GM19328 (cell line): ENCODE measurements around the gene TTLL11.

Experiments used
- ATAC-seq: cut with Tn5 transposase; IDR thresholded peaks from one replicate; pipeline ENCODE4 v1.9.1; 2021; ENCODE audit warnings: mild to moderate bottlenecking, moderate library complexity; ENCODE audit not compliant: unreplicated experiment

The TTLL11 gene

DNA sequence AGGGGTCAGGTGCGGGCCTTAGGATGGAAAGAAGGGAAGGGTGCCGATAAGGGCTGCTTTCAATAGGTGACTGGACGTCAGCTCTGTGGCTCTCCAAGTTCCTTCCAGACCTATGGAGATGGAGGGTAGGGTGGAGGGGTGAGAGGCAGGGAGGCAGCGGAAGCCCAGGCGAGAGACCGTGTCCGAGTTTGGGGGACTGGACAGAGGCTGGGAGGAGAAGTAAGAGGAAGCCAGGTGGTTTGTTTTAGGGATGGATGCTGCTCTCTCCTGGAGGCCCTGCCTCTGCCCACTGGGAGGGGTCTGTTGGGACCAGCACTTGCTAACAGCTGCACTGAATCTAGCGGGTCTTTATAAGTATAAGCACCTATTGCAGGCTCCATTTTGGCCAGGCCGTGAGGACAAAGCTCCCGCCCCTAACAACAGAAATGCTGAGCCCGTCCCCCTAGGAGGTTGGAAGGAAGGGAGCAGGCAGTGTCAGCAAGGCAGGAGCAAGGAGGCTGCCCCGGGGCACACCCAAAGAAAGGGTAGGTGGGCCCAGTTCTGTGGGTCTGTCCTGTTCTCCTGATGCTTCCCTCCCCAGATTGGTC, 274.2 kb downstream of the TTLL11 start:
- no peak for ATAC-seq

DNA sequence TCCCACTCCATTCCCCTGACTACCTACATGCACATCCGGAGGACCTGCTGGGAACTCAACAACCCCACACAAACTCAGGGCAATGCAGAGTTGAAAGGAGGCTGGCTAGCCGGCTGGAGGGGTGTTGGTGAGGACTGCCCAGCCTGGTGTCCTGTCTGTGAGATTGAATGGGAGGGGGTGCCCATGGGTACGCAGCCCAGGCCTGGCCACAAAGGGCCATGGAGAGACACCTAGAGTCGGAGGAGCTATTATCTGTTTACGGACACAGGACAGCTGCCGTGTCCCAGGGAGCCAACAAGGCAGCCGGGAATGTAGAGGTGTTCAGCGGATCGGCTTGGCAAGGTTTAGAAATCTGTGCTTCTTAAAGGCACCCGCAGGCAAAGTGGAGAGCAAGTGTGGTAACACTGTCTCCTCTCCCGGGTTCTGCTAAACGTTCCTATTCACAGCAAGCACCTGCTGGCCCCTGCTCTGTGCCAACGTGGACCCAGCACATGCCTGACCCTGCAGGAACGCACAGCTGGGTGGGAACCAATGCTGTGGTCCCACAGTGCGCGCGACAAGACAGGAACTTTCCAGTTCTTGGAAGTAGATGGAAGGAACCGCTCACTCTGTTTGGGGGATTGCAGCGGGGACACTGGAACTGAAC, 275.0 kb downstream of the TTLL11 start:
- no peak for ATAC-seq

DNA sequence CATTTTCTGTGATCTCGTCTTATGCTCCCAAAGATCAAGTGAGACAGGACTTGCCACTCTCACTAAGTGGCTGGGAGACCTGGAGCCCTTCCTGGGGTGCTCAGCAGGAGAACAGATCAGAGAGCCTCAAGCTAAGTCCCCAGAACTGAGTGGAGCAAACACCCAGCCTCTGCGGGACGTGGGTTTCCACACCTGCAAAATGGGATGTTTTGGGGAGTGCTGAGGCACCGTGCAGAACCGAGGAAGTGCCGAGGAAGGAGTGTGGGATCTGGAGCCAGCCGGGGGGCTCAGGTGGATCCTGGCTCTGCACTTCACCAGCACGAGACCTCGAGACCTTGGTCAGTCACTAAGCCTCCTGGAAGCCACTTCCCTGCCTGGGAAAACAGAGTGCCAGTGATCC, 275.6 kb downstream of the TTLL11 start:
- no peak for ATAC-seq

DNA sequence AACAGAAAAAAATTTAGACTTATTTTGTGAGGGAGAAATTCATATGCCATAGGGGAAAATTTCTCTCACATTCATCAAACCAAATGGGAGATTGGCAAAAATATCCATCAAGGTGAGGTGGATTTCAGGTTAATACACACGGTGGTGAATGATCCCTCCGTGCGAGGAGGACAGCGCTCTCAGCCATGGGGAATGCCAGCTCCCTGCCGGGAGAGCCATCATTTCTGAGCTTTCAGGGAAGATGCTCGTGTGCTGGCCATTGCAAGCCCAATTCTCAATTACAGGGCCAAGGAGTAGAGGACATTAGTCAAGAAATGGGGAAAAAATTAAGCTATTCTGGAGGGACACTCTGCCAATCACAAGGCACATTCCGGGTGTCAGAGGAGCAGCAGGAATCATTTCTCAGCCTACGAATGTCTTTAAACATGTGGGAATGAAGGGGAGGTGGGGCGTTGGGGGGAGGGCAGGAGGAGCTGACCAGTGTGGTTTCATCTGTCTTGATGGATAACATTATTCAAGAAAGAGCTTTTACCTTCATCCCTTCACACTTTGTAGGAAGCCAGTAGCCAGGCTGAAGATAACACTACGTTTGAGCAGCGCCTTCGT, 276.2 kb downstream of the TTLL11 start:
- ATAC-seq: no peak

DNA sequence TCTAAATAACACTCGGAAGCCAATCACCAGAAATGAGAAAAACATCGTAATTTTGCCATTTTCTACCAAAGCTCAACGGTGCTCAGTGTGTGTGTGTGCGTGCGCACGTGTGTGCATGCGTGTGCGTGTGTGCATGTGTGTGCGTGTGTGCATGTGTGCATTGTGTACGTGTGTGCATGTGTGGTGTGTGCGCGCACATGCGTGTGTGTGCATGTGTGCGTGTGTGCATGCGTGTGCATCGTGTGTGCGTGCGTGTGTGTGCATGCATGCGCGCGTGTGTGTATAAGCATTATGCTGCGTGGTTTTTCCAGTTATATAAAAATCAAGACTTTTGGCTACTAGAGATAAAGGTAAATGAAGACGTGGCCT, 276.7 kb downstream of the TTLL11 start:
- no peak for ATAC-seq

DNA sequence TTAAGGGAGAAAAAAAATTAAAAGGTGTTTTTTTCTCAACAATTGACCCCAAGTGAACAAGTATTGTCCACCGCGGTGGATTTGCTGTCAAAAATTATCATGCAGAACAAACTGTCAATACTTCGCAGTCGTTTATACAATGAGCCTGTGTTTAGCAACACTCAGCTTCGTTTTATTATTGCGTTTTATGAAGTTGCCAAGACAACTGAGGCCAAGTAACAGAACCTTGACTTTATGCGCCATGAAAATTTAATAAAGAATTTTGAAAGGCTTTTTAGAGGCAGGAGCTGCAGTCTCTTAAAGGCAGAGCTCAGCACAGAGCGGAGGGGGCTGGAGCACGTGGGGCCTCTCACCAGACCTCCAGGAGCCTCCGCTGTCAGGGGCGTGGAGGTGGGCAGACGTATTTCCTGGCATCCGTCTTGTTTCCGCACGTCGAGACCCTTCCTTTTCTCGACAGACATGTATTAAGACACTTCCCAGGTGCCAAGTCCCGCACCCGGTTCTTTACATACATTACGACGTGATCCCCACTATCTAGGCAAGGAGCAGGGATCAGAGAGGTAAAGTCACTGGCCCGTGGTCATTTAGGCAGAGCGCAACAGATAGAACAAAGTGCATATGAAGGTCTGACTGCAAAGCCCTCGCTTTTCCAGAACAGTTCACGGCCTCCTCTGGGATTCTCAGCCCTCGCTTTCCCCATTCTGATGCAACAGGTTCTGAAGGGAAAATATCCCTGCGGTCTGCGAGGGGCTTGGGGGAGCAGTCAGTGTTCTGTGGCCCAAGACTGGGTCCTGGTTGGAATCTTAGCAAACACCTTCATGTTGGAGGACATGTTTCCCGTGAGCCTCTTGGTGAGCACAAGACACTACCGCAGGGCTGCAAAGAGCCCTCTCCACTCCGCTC, 277.3 kb downstream of the TTLL11 start:
- ATAC-seq: no peak

GRCh38 chr9:121815084-121815483, 278.0 kb downstream of the TTLL11 start:
- ATAC-seq: no peak

DNA sequence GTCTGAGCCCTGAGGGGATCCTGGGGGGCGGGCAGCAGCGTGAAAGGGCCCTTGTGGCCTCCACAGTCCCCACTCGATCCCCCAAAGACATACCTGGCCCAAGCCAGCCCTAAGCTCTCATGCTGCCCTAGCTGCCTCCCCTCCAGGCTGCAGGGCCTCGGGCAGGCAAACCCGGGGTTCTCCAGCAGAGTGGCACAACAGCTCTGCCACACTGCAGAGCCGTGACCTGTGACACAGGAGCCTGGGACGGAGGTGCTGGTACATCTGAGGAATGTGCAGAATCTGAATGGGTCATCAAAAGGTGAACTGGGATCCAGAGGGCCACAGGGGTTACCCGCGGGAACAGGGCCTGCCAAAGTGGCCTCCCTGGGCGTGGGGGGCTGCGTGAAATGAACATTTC, 278.5 kb downstream of the TTLL11 start:
- no peak for ATAC-seq

- no peak for ATAC-seq
Observed at GRCh38 chr9:121813519-121814210, 279.4 kb downstream of the TTLL11 start.

DNA sequence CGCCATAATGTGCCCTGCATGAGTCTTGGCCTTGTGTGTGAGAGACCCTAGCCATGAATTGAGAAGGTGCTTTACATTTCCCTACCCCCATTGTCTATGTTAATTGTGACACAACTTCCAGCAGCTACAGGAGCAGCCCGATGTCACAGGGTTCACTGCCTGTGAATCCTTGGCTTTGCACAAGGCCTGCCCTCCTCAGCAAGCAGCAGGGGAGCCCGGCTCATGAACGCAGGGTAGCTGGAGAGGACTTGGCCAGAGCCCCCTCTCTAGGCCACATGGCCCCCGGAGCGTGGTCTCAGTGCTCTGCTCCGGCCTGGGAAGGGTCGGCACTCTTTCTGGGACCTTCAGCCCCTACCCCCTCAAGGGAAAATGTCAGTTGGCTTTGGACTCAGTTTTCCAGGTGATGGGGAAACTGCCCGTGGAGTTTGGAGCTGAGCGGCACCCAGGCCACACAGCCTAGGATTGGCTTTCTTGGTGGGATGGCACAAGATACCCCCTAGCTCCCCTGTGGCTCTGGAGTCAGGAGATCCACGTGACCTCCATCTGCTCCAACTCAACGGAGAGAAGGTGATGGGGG, 280.9 kb downstream of the TTLL11 start:
- no peak for ATAC-seq

- ATAC-seq: no peak
Observed at GRCh38 chr9:121811751-121812150, 281.4 kb downstream of the TTLL11 start.

- ATAC-seq: no peak
Observed at GRCh38 chr9:121811140-121811539, 282.0 kb downstream of the TTLL11 start.

GRCh38 chr9:121810489-121810888, 282.6 kb downstream of the TTLL11 start:
- ATAC-seq: no peak

- no peak for ATAC-seq
Observed at GRCh38 chr9:121809356-121810050, 283.6 kb downstream of the TTLL11 start.

GRCh38 chr9:121808781-121809180, 284.3 kb downstream of the TTLL11 start:
- ATAC-seq: no peak

DNA sequence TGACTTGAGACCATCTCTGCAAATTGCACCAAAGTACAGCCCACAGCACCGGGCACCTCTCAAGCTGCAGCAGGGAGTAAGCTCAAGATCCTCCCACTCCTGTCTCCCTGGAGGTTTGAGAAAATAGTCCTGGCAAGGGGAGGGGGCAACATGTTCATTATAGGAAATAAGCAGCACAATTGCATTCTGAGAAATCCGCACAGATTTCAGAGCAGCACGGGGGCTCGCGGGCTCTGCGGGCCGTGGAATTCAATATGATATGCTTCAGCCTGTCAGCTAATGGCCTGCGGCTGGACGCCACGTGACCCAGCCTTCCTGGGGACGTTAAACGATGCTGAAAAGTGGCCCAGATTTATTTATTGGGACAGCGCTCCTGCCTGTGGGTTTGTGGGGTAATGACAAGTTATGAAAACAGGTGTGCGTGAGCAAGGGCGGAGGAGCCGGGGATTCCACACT, 285.3 kb downstream of the TTLL11 start:
- ATAC-seq: no peak

DNA sequence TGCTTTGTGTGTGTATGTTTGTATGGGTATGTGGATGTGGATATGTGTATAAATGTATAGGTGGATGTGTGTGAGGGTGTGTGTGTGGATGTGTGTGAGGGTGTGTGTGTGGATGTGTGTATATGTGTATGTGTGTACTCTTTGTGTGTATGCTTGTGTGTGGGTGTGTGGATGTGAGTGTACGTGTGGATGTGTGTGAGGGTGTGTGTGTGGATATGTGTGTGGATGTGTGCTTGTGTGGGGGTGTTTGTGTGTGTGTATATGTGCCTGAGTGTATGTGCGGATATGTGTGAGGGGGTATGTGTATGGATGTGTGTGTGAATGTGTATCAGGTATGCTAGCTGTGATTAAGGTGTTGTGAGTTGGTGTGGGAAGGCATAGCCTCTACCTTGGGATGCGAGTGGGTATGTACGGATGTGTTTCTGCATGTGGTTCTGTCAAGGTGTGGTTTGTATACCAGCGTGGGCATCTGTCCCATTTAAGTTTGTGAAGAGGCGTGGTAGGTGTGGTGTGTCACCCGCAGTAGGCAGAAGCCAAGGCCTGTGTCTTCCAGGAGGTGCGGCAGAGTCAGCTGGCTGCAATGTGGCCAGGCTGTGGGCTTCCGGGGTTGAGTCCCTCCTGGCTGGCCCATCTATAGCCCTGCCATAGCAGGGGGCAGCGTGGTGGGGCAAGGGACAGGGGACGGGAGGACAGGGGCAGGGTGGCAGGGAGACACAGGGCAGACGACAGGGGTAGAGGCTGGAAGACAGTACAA, 285.9 kb downstream of the TTLL11 start:
- ATAC-seq: no peak

- ATAC-seq: no peak
Observed at GRCh38 chr9:121802753-121803152, 290.4 kb downstream of the TTLL11 start.

DNA sequence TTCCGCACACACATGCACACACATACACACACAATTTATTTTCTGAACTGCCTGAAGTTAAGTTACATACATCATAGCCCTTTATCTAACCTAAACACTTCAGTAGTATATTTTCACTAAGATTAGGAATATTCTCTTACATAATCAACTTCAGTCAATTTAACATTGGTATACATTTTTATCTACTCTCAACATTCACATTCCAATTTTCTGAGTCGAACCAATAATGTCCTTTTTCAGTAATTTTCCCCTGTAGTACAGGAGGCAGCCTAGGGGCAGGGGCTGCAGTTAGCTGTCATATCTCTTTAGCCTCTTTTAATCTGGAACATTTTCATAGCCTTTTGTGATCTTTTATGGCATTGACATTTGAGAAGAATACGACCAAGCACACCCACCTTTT, 291.5 kb downstream of the TTLL11 start:
- ATAC-seq: no peak
